GM18873 (cell line): Measurements from ENCODE around the gene RAB11FIP2.

ENCODE experiments used
- ATAC-seq: cut with Tn5 transposase; IDR thresholded peaks from one replicate; pipeline ENCODE4 v1.9.1; 2021; ENCODE audit warnings: mild to moderate bottlenecking, moderate library complexity, moderate number of reproducible peaks; ENCODE audit not compliant: unreplicated experiment, low FRiP score

The RAB11FIP2 gene

GRCh38 chr10:117988814-117989213 lies 57.9 kb downstream of the RAB11FIP2 start:
- no peak for ATAC-seq

- no peak for ATAC-seq
These were observed 59.4 kb downstream of the RAB11FIP2 start for GRCh38 chr10:117987244-117987909.

GRCh38 chr10:117983961-117984360 lies 62.8 kb downstream of the RAB11FIP2 start:
- ATAC-seq, result no peak

GRCh38 chr10:117980755-117981702 lies 65.7 kb downstream of the RAB11FIP2 start:
- no peak for ATAC-seq

GRCh38 chr10:117980216-117980615 lies 66.5 kb downstream of the RAB11FIP2 start:
- no peak for ATAC-seq

- no peak for ATAC-seq
These were observed 74.4 kb downstream of the RAB11FIP2 start for GRCh38 chr10:117972168-117972837.

- ATAC-seq, result no peak
These were observed 75.8 kb downstream of the RAB11FIP2 start for GRCh38 chr10:117970962-117971361.

GRCh38 chr10:117969592-117969991 lies 77.1 kb downstream of the RAB11FIP2 start:
- ATAC-seq, result no peak

GRCh38 chr10:117968354-117969182 lies 78.2 kb downstream of the RAB11FIP2 start:
- ATAC-seq, result no peak

- ATAC-seq, result no peak
These were observed 79.5 kb downstream of the RAB11FIP2 start for GRCh38 chr10:117967149-117967650.

GRCh38 chr10:117965984-117966383 lies 80.8 kb downstream of the RAB11FIP2 start:
- ATAC-seq, result no peak

- ATAC-seq, result no peak
These were observed 82.2 kb downstream of the RAB11FIP2 start for GRCh38 chr10:117964536-117964935.

- ATAC-seq, result no peak
These were observed 86.3 kb downstream of the RAB11FIP2 start for GRCh38 chr10:117960345-117960935.

GRCh38 chr10:117956972-117957371 lies 89.8 kb downstream of the RAB11FIP2 start:
- ATAC-seq, result no peak

- ATAC-seq, result no peak
These were observed 91.6 kb downstream of the RAB11FIP2 start for GRCh38 chr10:117955176-117955575.
